ENCODE data around the gene PCSK2. TPM values are rescaled to one million over a fixed set of nuclear protein-coding genes. Genes with fewer than 3 reads are reported as not detected.

The PCSK2 gene
- total RNA-seq, 1 experiment from 2014 or later: not detected

GRCh38 chr20:17423782-17424181 is 196.9 kb downstream of the PCSK2 start:
- ChIA-PET POLR2A (ENCODE audit: unreplicated experiment) (no interaction called here), CTCF (no interaction called here)

GRCh38 chr20:17427638-17428037 is 200.8 kb downstream of the PCSK2 start:
- ChIA-PET POLR2A (ENCODE audit: unreplicated experiment) (no interaction called here), CTCF (no interaction called here)
- Histone ChIP-seq H3K9me2 (ENCODE audit: insufficient read depth) (no peaks in the 10 kb centered on the region), H3K4me3 (no peak overlapping the region), H3K9me3 (ENCODE audit: insufficient read depth, low read depth) (no peaks in the 10 kb centered on the region), H3K79me2 (ENCODE audit: low read depth) (no peaks in the 10 kb centered on the region), H3K4me2 (no peak overlapping the region), H3K27me3 (ENCODE audit: insufficient read depth, low read depth) (peaks cover 66% of the 10 kb centered on the region), H3K4me1 (replicated peaks; ENCODE audit: insufficient read depth) (no peaks in the 10 kb centered on the region), H3F3A (ENCODE audit: insufficient read depth, low read depth) (no peaks in the 10 kb centered on the region), H3K27ac (no peak overlapping the region), H2AFZ (no peak overlapping the region), H4K20me1 (ENCODE audit: insufficient read depth) (no peaks in the 10 kb centered on the region), H3K36me3 (ENCODE audit: low read depth) (no peaks in the 10 kb centered on the region)
- DNase-seq: no peak
- intact Hi-C loops (cut with micrococcal nuclease; ENCODE audit: unreplicated experiment): no loop called here
- no TSS peak for BruUV-seq (replicated peaks)
- TF ChIP-seq, protein P1, sequence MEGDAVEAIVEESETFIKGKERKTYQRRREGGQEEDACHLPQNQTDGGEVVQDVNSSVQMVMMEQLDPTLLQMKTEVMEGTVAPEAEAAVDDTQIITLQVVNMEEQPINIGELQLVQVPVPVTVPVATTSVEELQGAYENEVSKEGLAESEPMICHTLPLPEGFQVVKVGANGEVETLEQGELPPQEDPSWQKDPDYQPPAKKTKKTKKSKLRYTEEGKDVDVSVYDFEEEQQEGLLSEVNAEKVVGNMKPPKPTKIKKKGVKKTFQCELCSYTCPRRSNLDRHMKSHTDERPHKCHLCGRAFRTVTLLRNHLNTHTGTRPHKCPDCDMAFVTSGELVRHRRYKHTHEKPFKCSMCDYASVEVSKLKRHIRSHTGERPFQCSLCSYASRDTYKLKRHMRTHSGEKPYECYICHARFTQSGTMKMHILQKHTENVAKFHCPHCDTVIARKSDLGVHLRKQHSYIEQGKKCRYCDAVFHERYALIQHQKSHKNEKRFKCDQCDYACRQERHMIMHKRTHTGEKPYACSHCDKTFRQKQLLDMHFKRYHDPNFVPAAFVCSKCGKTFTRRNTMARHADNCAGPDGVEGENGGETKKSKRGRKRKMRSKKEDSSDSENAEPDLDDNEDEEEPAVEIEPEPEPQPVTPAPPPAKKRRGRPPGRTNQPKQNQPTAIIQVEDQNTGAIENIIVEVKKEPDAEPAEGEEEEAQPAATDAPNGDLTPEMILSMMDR (conservative IDR thresholded peaks at IDR 0.05): no peak
- TF ChIP-seq EZH2 (IDR thresholded peaks at IDR 0.05; ENCODE audit: low read depth): no peak

More at GRCh38 chr20:17423782-17424181, 196.9 kb downstream of the PCSK2 start:
- H3K9me2 ChIP-seq (ENCODE audit: insufficient read depth): no peaks in the 10 kb centered on the region
- peaks cover 55% of the 10 kb centered on the region for H3K27me3 ChIP-seq (ENCODE audit: insufficient read depth, low read depth)
- no peaks in the 10 kb centered on the region for H4K20me1 ChIP-seq (ENCODE audit: insufficient read depth)
- TF ChIP-seq EZH2 (IDR thresholded peaks at IDR 0.05; ENCODE audit: low read depth): no peak
- TF ChIP-seq, protein P1 (conservative IDR thresholded peaks at IDR 0.05): no peak
- no TSS peak for BruUV-seq (replicated peaks)
- no peak overlapping the region for H2AFZ ChIP-seq
- H3K79me2 ChIP-seq (ENCODE audit: low read depth): no peaks in the 10 kb centered on the region
- H3K9me3 ChIP-seq (ENCODE audit: insufficient read depth, low read depth): no peaks in the 10 kb centered on the region
- no peak overlapping the region for H3K4me2 ChIP-seq
- no peaks in the 10 kb centered on the region for H3K4me1 ChIP-seq (replicated peaks; ENCODE audit: insufficient read depth)
- intact Hi-C loops (cut with micrococcal nuclease; ENCODE audit: unreplicated experiment): no loop called here
- no peak for DNase-seq
- H3K36me3 ChIP-seq (ENCODE audit: low read depth): no peaks in the 10 kb centered on the region
- no peak overlapping the region for H3K27ac ChIP-seq
- H3F3A ChIP-seq (ENCODE audit: insufficient read depth, low read depth): no peaks in the 10 kb centered on the region
- H3K4me3 ChIP-seq: no peak overlapping the region

DNA sequence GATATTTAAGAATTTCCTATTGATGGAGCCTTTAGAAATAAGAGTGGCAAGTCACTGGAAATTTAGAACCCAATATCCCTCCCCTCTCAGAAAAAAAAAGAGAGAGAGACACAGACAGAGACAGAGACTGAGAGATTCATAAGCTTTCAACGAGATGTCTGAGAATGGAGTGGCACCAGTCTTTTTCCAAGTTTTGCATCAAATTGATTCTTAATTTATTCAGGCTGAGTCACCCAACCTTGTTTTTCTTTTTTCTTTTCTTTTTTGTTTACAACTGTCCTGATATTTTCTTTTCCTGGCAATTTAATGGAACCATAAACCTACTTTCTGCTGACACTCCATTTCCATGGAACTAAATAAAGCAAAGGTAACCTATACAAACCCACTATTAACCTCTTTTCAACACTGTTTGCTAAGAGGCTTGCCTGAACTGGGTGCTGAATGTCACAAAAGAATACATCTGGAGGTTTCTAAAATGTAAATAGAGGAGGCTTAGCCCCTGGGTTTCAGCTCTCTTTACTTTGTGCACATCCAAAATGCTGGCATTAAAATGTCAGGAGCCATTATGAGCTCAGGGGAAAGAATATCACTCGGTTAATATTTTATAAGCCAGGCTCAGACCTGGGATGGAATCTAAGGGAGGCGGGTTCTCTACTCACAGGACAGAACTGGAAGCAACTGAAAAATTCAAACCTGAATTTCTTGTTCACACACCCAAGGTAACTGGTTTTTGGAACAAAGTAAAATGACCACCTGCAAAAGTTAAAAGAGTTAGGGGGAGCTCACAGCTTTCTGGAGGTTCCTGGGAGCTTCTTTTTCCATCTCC is 203.5 kb downstream of the PCSK2 start:
- H3F3A ChIP-seq (ENCODE audit: insufficient read depth, low read depth): no peaks in the 10 kb centered on the region
- no peak overlapping the region for H3K4me2 ChIP-seq
- ChIA-PET POLR2A (ENCODE audit: unreplicated experiment) (interaction anchor here (0.6 to 0.7 kb wide), 2 partner anchors 528 to 629 kb away, joined by 5 read pairs; no protein-coding TSS in a partner anchor), CTCF (interaction anchor here (0.7 to 1.5 kb wide), 2 partner anchors 85 to 626 kb away, joined by 4 to 5 read pairs; no protein-coding TSS in a partner anchor)
- H3K9me2 ChIP-seq (ENCODE audit: insufficient read depth): no peaks in the 10 kb centered on the region
- H3K4me3 ChIP-seq: no peak overlapping the region
- H3K36me3 ChIP-seq (ENCODE audit: low read depth): no peaks in the 10 kb centered on the region
- H3K27ac ChIP-seq: no peak overlapping the region
- H3K9me3 ChIP-seq (ENCODE audit: insufficient read depth, low read depth): no peaks in the 10 kb centered on the region
- peaks cover 63% of the 10 kb centered on the region for H3K27me3 ChIP-seq (ENCODE audit: insufficient read depth, low read depth)
- H3K4me1 ChIP-seq (replicated peaks; ENCODE audit: insufficient read depth): no peaks in the 10 kb centered on the region
- intact Hi-C loops (cut with micrococcal nuclease; ENCODE audit: unreplicated experiment): no loop called here
- H4K20me1 ChIP-seq (ENCODE audit: insufficient read depth): no peaks in the 10 kb centered on the region
- no peak for DNase-seq
- H2AFZ ChIP-seq: no peak overlapping the region
- no TSS peak for BruUV-seq (replicated peaks)
- no peaks in the 10 kb centered on the region for H3K79me2 ChIP-seq (ENCODE audit: low read depth)
- TF ChIP-seq, protein P1 (conservative IDR thresholded peaks at IDR 0.05): no peak
- no peak for TF ChIP-seq EZH2 (IDR thresholded peaks at IDR 0.05; ENCODE audit: low read depth)

All from PC-9 (cell line).